GM10248 (cell line): Measurements from ENCODE around the gene CACNA1C.

Source experiments
- CTCF ChIA-PET: fragments of 300-600 bp; sonication (Branson Sonifier 250); formaldehyde crosslinking; extraction: SDS; loops from one replicate; lab custom pipeline; 2021; ENCODE audit warnings: antibody characterized with exemption; lab: Yijun Ruan, JAX
- POLR2A ChIA-PET: fragments of 350-650 bp; sonication (Branson Sonifier 250); formaldehyde crosslinking; extraction: SDS; loops from one replicate; lab custom pipeline; 2020; ENCODE audit warnings: antibody characterized with exemption; lab: Yijun Ruan, JAX
- DNase-seq: peaks from one replicate; pipeline ENCODE4 v3.0.0; 2012; ENCODE audit errors: extremely low spot score
- CTCF ChIP-seq: IDR thresholded peaks from 2 replicates; pipeline ENCODE4 v1.5.1; 2012; ENCODE audit warnings: mild to moderate bottlenecking, low read depth; ENCODE audit errors: extremely low read depth, missing control alignments, control extremely low read depth

CACNA1C gene

DNA sequence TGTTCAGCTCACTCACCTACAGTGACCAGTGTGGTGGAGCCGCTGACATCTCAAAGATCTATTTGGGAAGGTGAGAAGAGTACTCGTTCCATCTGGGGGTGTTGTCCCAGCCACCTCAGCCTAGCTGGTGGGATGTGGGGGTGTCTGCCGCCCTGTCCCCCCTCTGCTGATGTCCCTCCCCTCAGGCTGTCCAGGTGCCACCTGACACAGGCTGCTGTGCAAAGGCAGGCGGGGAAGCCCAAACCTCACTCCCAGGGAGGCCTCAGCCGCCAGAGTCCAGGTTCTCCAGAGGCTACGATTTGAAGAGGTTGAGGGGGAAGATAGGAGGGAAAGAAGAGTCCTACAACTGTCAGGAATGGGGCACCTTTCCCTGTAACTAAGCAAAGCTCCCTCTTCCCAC is 690.7 kb downstream of the CACNA1C start:
- ChIA-PET POLR2A (no interaction called here), CTCF (no interaction called here)
- TF ChIP-seq CTCF = no peak
- no peak for DNase-seq

- TF ChIP-seq CTCF = no peak
- CTCF ChIA-PET = no interaction called here
- POLR2A ChIA-PET = no interaction called here
- DNase-seq = no peak
Measured at GRCh38 chr12:2745655-2746054, 692.9 kb downstream of the CACNA1C start.
